ENCODE results near the gene RNF181. TPM values are rescaled to one million over a fixed set of nuclear protein-coding genes. Genes with fewer than 3 reads are reported as not detected.
A peak's percentile ranks its signal among the peaks of the same experiment; 100 is the strongest.
"Not testable (repeated sequence)": the region's sequence is repeated elsewhere in the genome, so short reads cannot be mapped to it uniquely, and the experiment has no call there.

RNF181 gene
- total RNA-seq, 1 donor from 2014 or later: 271 TPM

DNA sequence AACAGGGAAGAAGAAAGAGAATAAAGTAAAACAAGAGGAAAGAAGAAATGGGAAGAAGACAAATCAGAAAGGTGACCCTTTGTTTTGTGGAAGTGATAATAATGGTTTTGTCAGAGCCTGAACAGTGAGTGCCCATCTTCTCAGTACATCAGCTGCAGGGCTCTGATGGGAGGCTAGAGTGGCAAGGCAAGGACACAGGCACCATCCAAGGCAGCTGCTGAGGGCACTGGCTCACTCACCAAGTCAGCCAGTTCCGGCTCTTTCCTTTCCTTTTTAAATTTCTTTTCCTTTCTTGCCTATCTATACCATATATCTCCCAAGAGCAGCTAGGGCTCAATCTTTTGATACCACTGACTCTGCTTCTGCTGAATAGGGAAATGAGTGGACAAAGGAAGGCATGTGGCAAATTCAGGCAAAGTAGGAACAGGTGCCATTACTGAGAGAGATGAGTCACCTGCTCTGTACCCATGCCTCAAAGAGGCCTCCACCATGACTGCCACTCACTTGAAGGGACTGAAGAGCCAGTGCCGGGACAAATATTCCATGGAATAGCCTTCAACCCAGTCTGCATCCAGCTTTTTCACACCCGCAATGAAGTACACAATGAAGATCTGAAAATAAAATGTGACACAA lies 40.4 kb upstream of the RNF181 start:
- peaks cover 6% of the 10 kb centered on the region for H3K36me3 ChIP-seq (ENCODE audit: control insufficient read depth, insufficient read depth, low read length)
- no peak overlapping the region for H3K4me3 ChIP-seq (ENCODE audit: low read depth, low read length)
- TF ChIP-seq, protein P1, sequence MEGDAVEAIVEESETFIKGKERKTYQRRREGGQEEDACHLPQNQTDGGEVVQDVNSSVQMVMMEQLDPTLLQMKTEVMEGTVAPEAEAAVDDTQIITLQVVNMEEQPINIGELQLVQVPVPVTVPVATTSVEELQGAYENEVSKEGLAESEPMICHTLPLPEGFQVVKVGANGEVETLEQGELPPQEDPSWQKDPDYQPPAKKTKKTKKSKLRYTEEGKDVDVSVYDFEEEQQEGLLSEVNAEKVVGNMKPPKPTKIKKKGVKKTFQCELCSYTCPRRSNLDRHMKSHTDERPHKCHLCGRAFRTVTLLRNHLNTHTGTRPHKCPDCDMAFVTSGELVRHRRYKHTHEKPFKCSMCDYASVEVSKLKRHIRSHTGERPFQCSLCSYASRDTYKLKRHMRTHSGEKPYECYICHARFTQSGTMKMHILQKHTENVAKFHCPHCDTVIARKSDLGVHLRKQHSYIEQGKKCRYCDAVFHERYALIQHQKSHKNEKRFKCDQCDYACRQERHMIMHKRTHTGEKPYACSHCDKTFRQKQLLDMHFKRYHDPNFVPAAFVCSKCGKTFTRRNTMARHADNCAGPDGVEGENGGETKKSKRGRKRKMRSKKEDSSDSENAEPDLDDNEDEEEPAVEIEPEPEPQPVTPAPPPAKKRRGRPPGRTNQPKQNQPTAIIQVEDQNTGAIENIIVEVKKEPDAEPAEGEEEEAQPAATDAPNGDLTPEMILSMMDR (IDR thresholded peaks at IDR 0.05; ENCODE audit: insufficient read depth, low read length, poor library complexity, severe bottlenecking): no peak
- no peak for DNase-seq (ENCODE audit: low read depth)
- H3K27me3 ChIP-seq (ENCODE audit: control insufficient read depth, insufficient read depth, low read length): no peaks in the 10 kb centered on the region

DNA sequence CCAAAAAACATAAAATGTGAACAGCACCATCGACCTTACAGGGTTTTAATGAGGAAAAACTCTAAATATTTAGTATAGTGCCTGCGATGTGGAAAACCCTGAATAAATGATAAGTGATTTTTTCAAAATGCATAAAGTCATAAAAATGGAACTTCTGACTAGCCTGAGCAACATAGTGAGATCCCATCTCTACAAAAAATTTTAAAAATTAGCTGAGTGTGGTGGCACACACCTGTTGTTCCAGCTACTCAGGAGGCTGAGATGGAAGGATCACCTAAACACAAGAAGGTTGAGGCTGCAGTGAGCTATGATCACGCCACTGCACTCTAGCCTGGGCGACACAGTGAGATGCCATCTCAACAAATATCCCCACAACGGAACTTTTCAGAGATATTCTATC lies 38.4 kb upstream of the RNF181 start:
- DNase-seq (ENCODE audit: low read depth): no peak
- Histone ChIP-seq H3K4me3 (ENCODE audit: low read depth, low read length) (no peak overlapping the region), H3K27me3 (ENCODE audit: control insufficient read depth, insufficient read depth, low read length) (no peaks in the 10 kb centered on the region), H3K36me3 (ENCODE audit: control insufficient read depth, insufficient read depth, low read length) (peaks cover 5% of the 10 kb centered on the region)
- TF ChIP-seq, protein P1 (IDR thresholded peaks at IDR 0.05; ENCODE audit: insufficient read depth, low read length, poor library complexity, severe bottlenecking): no peak

DNA sequence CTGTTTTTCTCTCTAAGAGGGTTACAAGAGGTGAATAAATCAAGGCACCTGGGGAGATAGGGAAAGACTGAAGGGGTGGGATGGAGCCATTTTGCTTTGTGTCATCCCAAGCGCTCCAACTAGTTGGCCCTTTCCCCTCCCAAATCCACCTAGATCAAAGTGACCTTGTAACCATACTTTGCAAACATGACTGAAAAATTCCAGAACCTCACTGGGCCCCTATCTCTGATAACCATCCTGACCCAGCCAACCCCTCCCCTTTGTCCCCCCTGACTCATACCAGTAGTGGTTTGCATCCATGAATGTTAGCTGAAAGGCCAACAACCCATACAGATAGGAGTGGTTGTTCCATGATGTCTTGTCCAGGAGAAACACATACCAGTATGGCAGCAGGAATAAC lies 37.4 kb upstream of the RNF181 start:
- H3K36me3 ChIP-seq (ENCODE audit: control insufficient read depth, insufficient read depth, low read length): peaks cover 5% of the 10 kb centered on the region
- no peak for DNase-seq (ENCODE audit: low read depth)
- no peaks in the 10 kb centered on the region for H3K27me3 ChIP-seq (ENCODE audit: control insufficient read depth, insufficient read depth, low read length)
- TF ChIP-seq, protein P1 (IDR thresholded peaks at IDR 0.05; ENCODE audit: insufficient read depth, low read length, poor library complexity, severe bottlenecking): no peak
- no peak overlapping the region for H3K4me3 ChIP-seq (ENCODE audit: low read depth, low read length)

DNA sequence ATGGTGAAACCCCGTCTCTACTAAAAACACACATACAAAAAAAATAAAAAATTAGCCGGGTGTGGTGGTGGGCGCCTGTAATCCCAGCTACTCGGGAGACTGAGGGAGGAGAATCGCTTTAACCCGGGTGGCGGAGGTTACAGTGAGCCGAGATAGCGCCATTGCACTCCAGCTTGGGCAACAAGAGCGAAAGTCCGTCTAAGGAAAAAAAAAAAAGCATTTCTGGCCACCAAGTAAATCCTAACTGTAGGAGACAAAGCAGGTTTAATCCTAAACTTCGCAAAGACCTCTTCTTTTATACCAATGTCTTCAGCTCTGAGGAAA lies 35.2 kb upstream of the RNF181 start:
- not testable (repeated sequence) for H3K27me3 ChIP-seq (ENCODE audit: control insufficient read depth, insufficient read depth, low read length); H3K36me3 ChIP-seq (ENCODE audit: control insufficient read depth, insufficient read depth, low read length); DNase-seq (ENCODE audit: low read depth)
- H3K4me3 ChIP-seq (ENCODE audit: low read depth, low read length): peak overlapping the region; percentile 71

DNA sequence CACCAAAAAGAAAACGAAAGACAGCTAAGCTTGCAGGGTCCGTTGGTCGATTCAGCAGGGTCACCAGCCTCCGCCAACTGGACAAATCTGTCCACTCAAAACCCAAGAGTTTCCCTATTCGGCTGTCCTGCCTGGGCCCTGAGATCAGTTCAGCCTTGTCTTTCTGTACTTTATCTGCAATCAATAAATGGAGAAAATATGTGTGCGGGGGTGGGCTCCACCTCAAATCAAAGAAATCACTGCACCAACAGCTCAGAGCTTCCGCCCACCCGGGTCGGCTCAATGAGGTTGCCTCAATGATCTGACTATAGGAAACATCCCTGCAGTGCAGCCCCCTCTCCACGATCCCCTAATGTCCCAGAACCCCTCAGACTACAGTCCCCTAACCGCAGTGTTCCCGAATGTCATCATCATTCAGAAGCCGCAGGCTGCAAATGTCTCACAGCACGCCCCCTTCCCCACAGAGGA lies 34.7 kb upstream of the RNF181 start:
- Histone ChIP-seq H3K27me3 (ENCODE audit: control insufficient read depth, insufficient read depth, low read length) (no peaks in the 10 kb centered on the region), H3K36me3 (ENCODE audit: control insufficient read depth, insufficient read depth, low read length) (no peaks in the 10 kb centered on the region), H3K4me3 (ENCODE audit: low read depth, low read length) (peak overlapping the region; percentile 71)
- TF ChIP-seq, protein P1 (IDR thresholded peaks at IDR 0.05; ENCODE audit: insufficient read depth, low read length, poor library complexity, severe bottlenecking): no peak
- DNase-seq (ENCODE audit: low read depth): no peak

DNA sequence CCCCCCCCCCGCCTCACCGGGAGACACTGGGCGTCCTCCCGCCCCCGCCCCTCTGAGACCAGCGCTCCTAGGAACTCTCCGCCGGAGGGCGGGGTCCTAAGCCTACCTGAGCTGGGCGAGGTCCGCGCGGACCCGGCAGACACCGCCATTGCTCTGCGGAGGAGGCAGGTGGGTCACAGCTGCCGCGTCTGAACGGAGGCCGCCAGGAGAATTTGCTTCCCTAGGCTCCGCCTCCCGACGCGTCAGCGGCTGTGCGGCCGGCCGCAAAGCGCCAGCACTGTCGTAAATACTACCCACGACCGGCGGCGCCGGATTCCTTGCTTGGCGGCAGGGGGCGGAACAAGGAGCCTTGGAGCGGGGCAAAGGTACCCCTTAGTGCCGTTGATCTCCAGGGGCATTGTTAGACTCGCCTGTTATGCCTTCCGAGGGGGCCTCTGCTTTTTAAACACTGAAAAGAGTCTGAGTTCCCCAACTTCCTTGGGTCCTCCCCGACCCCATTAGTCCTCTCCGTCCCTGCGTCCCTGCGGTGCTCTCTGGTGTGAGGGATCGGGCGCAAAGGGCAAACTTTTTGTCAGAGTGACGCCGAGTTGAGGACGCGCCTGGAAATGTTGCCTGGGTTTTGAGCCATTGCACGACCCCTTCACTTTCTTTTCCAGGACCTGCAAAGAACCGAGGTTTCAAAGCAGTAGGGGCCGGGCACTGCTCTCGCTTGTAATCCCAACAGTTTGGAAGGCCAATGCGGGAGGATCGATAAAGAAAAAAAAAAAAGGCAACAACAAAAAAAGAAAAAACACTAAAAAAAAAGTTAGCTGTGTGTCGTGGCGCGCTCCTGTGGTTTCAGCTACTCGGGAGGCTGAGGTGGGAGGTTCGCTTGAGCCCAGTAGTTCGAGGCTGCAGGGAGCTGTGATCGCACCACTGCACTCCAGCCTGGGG lies 34.0 kb upstream of the RNF181 start, which contains the start of gene GGCX:
Gene GGCX, minus strand, starts transcription at position 214 of the 933 bp plus-strand sequence. Its CDS starts 65 bp downstream, at position 149.
- DNase-seq (ENCODE audit: low read depth): peak; percentile 74
- H3K36me3 ChIP-seq (ENCODE audit: control insufficient read depth, insufficient read depth, low read length): no peaks in the 10 kb centered on the region

More for the DNA sequence above, 34.0 kb upstream of the RNF181 start, which contains the start of gene GGCX:
- TF ChIP-seq, protein P1 (IDR thresholded peaks at IDR 0.05; ENCODE audit: insufficient read depth, low read length, poor library complexity, severe bottlenecking): peak; percentile 14
- Histone ChIP-seq H3K4me3 (ENCODE audit: low read depth, low read length) (peak within 1 kb of the TSS; percentile 71), H3K27me3 (ENCODE audit: control insufficient read depth, insufficient read depth, low read length) (no peaks in the 10 kb centered on the region)

Data from kidney epithelial cell (primary cell).